Measurements from ENCODE around the gene RPP21.

The RPP21 gene

DNA sequence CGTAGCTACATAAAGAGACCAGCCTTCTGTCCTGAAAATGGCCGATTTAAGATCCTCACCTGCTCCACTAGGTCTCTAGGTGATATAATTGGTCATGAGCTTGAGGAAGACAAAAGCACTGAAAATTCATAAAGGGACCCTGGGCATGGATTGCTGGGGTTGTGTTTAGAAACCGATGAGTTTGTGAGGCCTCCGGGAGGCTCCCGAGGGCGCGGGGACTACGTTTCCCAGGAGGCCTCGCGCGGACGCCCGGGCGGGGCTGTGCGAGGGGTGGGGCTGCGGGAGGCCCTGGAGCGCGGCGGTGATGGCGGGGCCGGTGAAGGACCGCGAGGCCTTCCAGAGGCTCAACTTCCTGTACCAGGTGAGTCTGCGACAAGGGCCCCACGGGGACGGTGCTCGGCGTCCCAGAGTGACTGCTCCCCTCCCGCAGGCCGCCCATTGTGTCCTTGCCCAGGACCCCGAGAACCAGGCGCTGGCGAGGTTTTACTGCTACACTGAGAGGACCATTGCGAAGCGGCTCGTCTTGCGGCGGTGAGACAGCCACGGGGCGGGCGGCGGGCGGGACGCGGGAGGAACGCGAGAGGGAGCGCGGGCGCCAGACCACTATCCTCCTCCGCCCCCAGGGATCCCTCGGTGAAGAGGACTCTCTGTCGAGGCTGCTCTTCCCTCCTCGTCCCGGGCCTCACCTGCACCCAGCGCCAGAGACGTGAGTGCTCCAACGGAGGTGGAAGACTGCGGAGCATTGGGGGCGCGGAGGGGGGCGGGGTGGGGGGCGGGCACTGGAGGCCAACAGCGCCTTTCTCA, at the start of gene RPP21:
Gene RPP21, plus strand, starts transcription at position 289 of the 804 bp plus-strand sequence. Its CDS starts 16 bp downstream, at position 305.
- DNase-seq, result peak; percentile 91

- no peak for DNase-seq
Observed at GRCh38 chr6:30295837-30296236, 49.1 kb upstream of the RPP21 start.

DNA sequence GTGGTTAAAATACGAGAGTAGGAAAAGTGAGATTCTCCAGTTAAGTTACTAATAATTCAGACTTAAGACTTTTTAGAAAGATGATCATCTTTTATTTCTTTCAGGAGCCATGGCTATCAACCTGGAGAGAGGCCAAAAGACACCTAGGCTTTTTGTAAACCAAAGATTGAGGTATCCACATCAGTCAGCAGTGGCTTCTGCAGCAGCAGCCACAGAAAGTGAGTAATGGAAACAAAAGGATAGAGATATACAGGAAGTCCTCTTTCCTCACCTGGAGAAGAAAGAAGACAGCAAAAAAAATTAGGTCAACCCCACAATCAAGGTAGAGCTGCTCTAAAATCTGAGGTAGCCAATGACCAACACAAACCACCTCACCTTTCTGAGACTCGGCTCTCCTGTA, 41.0 kb upstream of the RPP21 start:
- no peak for DNase-seq

DNA sequence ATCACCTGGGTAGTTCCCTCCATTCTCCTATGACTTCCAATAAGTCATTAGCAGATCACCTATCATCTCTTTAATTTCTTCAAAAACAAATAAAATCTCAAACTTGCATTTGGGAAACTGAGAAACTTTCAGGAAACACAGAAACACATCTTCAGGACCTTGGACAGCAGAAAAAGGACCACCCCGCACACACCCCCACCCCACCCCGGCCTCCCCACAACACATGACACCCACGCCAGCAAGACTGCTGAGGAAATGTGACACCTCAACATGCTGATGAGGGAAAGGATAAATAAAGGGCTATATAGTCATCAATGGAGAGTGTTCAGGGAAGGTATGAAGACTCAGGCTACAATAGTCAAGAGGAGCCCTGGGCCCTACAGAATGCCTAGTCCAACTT, 33.9 kb upstream of the RPP21 start:
- DNase-seq, result no peak

DNA sequence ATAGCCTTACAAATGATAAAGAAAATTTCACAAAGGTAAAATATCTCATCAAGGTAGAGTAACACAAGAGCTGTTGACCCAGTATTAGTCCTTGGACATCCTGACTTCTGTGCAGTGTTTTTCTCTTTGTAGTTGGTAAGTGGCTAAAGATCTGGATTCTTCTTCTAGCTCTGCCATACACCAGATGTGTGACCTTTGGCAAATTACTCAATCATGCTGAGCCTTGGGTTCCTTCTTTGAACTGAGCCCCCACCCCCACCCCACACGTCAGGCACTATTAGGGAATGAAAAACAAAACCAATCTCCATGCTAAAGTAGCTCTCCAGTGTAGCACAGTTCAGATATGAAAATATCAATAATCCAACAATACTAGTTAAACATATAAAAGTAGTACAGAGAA, 33.3 kb upstream of the RPP21 start:
- DNase-seq, result no peak

- no peak for DNase-seq
Observed at GRCh38 chr6:30312266-30312665, 32.7 kb upstream of the RPP21 start.

GRCh38 chr6:30312676-30313321, 32.2 kb upstream of the RPP21 start:
- no peak for DNase-seq

DNA sequence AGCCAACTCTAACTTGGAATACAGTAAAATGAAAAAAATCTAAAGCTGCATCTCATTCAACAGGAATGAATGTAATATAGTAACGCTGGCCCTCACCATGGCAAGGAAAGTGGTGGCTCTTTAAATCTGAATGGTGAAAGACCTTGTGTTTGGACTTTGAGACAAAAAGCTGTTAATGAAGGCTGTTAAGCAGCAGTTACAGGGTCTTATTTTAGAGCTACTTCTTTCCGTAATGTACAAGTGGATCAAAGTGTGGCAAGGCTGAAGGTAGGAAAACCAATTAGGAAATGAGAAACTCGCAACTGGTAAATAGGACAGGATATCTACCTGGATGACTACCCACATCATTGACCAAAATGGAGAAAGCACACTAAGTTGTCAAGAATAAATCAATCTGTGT, 29.8 kb upstream of the RPP21 start:
- DNase-seq, result no peak

DNA sequence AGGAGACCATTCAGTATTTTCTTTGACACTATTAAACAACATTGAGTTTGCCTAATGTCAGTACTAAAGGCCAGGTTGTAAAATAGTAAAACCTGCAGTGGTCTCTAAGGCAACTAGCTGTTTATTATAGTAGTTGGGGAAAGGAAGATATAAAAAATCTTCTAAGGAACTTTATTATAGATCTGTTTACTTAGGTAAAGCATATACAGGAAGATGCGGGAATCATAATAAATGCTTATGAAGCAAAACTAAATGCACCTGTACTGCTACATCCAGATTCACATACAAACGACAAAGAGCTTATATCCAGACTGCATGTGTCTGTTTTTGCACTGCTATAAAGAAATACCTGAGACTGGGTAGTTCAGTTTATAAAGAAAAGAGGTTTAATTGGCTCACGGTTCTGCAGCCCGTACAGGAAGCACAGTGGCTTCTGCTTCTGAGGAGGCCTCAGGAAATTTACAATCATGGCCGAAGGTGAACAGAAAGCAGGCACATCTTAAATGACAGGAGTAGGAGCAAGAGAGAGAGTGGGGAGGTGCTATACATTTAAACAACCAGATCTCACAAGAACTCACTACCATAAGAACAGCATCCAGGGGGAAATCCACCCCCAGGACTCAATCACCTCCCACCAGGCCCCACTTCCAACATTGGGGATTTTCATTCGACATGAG, 26.9 kb upstream of the RPP21 start:
- DNase-seq, result no peak

DNA sequence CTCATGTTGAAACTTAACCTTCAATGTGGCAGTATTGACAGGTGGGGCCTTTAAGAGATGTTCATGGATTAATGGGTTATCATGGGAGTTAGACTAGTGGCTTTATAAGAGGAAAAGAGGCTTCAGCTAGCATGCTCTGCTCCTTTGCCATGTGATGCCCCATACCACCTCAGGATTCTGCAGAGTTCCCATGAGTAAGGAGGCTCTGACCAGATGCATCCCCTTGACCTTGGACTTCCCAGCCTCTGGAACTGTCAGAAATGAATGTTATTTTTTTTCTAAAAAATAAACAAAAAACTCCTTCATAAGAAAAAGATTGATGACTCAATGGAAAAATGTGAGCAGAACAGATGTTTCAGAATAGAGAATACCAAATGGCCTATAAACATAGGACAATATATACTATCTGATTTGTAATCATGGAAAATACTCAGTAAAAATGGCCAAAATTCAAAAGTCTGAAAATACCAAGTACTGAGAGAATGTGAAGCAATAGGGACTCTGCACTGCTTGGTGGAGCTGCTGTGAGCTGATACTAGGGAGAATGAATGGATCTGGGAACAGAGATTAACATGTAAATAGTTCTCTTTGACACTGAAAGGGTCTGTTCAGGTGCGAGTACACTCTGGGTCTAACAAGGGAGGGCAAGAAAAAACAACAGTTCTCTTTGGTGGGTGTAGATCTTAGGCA, 25.7 kb upstream of the RPP21 start:
- no peak for DNase-seq

- DNase-seq, result no peak
Observed at GRCh38 chr6:30321692-30322388, 23.1 kb upstream of the RPP21 start.

- peak; percentile 36 for DNase-seq
Observed at GRCh38 chr6:30322527-30323501, 22.1 kb upstream of the RPP21 start.

DNA sequence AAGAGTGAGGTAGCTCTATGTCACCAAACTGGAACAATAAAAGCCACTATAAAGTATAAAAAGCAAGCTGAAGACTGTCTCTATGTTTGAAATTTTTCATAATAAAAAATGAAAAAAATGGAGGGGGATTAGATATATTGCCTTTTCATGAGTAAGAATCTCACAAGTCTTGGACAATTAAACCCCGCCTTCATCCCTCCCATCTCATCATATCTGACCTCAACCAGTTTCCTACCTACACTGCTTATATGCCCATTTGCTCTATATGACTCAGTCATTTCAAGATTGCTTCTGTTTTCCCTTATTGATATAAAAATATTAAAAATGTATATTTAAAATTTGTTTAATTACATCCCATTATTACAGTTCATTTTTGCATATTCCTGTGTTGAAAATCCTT, 21.1 kb upstream of the RPP21 start:
- DNase-seq, result no peak

GRCh38 chr6:30325150-30325872, 19.6 kb upstream of the RPP21 start:
- DNase-seq, result no peak

DNA sequence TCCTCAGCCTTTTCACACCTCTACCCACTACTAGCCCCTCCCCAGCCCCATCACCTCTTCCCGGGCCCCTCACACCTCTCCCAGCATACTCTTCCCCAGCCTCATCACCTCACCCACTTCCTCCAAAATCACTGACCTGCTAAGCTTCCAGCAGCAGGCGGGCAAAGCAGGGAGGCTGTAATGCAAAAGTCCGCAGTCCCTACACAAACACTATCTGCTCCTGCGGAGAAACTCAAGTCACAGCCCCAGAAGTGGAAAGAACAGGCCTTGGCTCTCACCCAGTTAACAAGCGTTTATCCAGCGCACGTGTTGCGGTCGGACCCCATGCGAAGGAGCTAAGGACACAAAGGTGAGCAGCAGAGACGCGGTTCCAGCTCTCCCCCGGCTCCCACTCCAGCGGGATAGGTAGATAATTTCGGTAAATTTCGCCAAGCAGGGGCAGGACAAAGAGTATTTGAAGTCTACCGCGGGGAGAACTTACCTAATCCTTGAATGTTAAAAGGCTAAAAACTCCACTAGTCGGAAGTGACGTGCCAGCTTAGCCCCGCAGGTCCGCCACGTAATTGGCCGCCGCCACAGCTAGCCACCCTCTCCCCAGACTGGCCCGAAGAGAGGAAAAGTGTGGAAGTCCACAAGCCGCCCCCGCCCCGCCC, 19.0 kb upstream of the RPP21 start:
- peak; percentile 87 for DNase-seq

DNA sequence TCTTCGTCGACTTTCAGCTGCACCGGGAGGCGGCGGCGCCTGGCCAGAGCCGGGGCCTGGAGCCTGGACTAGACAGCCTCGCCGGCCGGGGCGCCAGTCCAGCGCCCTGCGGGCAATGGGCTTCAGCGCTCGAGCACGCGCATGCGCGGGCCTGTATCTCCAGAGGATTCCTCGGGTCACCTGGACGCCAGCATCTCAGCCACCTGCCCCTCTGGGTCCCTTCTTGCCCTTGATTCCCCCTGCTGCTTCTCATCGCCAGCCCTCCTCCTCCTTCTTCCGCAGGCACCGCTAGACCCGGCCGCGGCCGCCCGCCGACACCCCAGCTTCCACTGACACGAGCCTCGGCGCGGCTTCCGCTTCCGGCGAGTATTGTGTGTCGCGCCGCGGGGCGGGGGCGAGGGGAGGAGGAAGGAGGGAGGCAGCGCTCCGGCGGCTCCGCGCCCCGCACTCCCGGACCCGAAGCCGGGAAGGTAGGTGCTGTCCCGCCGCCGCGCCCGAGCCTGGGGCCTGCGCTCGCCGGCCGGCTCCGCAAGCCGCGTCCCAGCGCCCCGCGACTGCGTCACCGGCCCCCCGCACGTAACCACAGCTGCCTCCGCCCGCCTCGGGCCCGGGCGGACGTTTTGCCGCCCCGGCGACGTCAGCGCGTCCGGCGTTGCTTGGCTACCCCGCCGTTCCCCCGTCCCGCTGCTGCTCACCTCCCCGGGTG, 18.3 kb upstream of the RPP21 start, which contains the start of gene TRIM39:
Gene TRIM39, plus strand, starts transcription at position 402 of the 706 bp plus-strand sequence. CDS start 2,391 bp downstream, outside the sequence.
- peak; percentile 89 for DNase-seq

- DNase-seq, result no peak
Observed at GRCh38 chr6:30327232-30327746, 17.7 kb upstream of the RPP21 start.

GRCh38 chr6:30328397-30328796, 16.6 kb upstream of the RPP21 start:
- DNase-seq, result no peak

GRCh38 chr6:30329331-30329730, 15.6 kb upstream of the RPP21 start:
- no peak for DNase-seq
